NCI-H748 treated with DMSO at 0.1 percent for 48 hours (cell line): ENCODE data around the gene COQ2.
"Not testable (repeated sequence)": the region's sequence is repeated elsewhere in the genome, so short reads cannot be mapped to it uniquely, and the experiment has no call there.

Experiments
- DNase-seq: peaks from one replicate; lab custom pipeline; 2025; lab: John Stamatoyannopoulos, UW

Gene COQ2

GRCh38 chr4:83247415-83248357 is 36.9 kb downstream of the COQ2 start:
- DNase-seq: no peak

- no peak for DNase-seq
Observed at GRCh38 chr4:83241132-83241531, 43.5 kb downstream of the COQ2 start.

GRCh38 chr4:83240379-83240875 is 44.2 kb downstream of the COQ2 start:
- no peak for DNase-seq

- no peak for DNase-seq
Observed at GRCh38 chr4:83238393-83239248, 46.0 kb downstream of the COQ2 start.

GRCh38 chr4:83237591-83237990 is 47.0 kb downstream of the COQ2 start:
- peak; percentile 15 for DNase-seq

GRCh38 chr4:83235645-83236133 is 48.9 kb downstream of the COQ2 start:
- DNase-seq: not testable (repeated sequence)

GRCh38 chr4:83234902-83235644 is 49.5 kb downstream of the COQ2 start:
- no peak for DNase-seq

- DNase-seq: not testable (repeated sequence)
Observed at GRCh38 chr4:83234387-83234786, 50.2 kb downstream of the COQ2 start.

GRCh38 chr4:83232082-83232481 is 52.5 kb downstream of the COQ2 start:
- DNase-seq: no peak

- DNase-seq: no peak
Observed at GRCh38 chr4:83231620-83232076, 53.0 kb downstream of the COQ2 start.

GRCh38 chr4:83230928-83231327 is 53.7 kb downstream of the COQ2 start:
- DNase-seq: no peak

GRCh38 chr4:83229791-83230190 is 54.8 kb downstream of the COQ2 start:
- DNase-seq: no peak

GRCh38 chr4:83228231-83228630 is 56.4 kb downstream of the COQ2 start:
- DNase-seq: no peak

GRCh38 chr4:83224502-83225197 is 59.9 kb downstream of the COQ2 start:
- DNase-seq: no peak

GRCh38 chr4:83223781-83224180 is 60.8 kb downstream of the COQ2 start:
- no peak for DNase-seq

- no peak for DNase-seq
Observed at GRCh38 chr4:83221897-83222441, 62.6 kb downstream of the COQ2 start.

GRCh38 chr4:83219344-83220331 is 65.0 kb downstream of the COQ2 start:
- peak; percentile 21 for DNase-seq

- no peak for DNase-seq
Observed at GRCh38 chr4:83217721-83218522, 66.7 kb downstream of the COQ2 start.
